Astrocyte (in vitro differentiated cells and primary cell): ENCODE results near the gene PLK1.

Experiments
- CTCF ChIP-seq: IDR thresholded peaks from 2 replicates; pipeline ENCODE4 v1.5.1; 2011; ENCODE audit warnings: low read depth, mild to moderate bottlenecking, inconsistent platforms, low read length, moderate library complexity; ENCODE audit not compliant: insufficient read depth
- EZH2 ChIP-seq: IDR thresholded peaks from 2 replicates; pipeline ENCODE4 v1.6.1; 2012; ENCODE audit warnings: mild to moderate bottlenecking, low read length, inconsistent platforms; ENCODE audit not compliant: insufficient read depth

- TF ChIP-seq CTCF (no peak), EZH2 (no peak)
Observed at GRCh38 chr16:23734176-23734893, 55.6 kb downstream of the PLK1 start.
